HG02798 (cell line): ENCODE measurements around the gene PLPP4.

Experiments used
- ATAC-seq: cut with Tn5 transposase; IDR thresholded peaks from one replicate; pipeline ENCODE4 v1.9.1; 2021; ENCODE audit warnings: mild to moderate bottlenecking; ENCODE audit not compliant: unreplicated experiment, poor library complexity

The PLPP4 gene

GRCh38 chr10:120514035-120514620, 57.1 kb downstream of the PLPP4 start:
- ATAC-seq: no peak

GRCh38 chr10:120514959-120515358, 57.9 kb downstream of the PLPP4 start:
- no peak for ATAC-seq

GRCh38 chr10:120515741-120516140, 58.7 kb downstream of the PLPP4 start:
- no peak for ATAC-seq

- no peak for ATAC-seq
Measured at GRCh38 chr10:120516426-120516825, 59.4 kb downstream of the PLPP4 start.

- ATAC-seq: no peak
Measured at GRCh38 chr10:120517196-120517595, 60.2 kb downstream of the PLPP4 start.

- ATAC-seq: no peak
Measured at GRCh38 chr10:120517881-120518484, 61.0 kb downstream of the PLPP4 start.

GRCh38 chr10:120521880-120522279, 64.9 kb downstream of the PLPP4 start:
- ATAC-seq: no peak

GRCh38 chr10:120527691-120528090, 70.7 kb downstream of the PLPP4 start:
- ATAC-seq: no peak

GRCh38 chr10:120530699-120531098, 73.7 kb downstream of the PLPP4 start:
- ATAC-seq: no peak

- no peak for ATAC-seq
Measured at GRCh38 chr10:120538091-120538490, 81.1 kb downstream of the PLPP4 start.

- no peak for ATAC-seq
Measured at GRCh38 chr10:120539076-120539475, 82.0 kb downstream of the PLPP4 start.

- no peak for ATAC-seq
Measured at GRCh38 chr10:120540486-120540885, 83.5 kb downstream of the PLPP4 start.

GRCh38 chr10:120541984-120542383, 85.0 kb downstream of the PLPP4 start:
- no peak for ATAC-seq

- ATAC-seq: no peak
Measured at GRCh38 chr10:120542591-120542990, 85.6 kb downstream of the PLPP4 start.

GRCh38 chr10:120543291-120543690, 86.3 kb downstream of the PLPP4 start:
- ATAC-seq: no peak

GRCh38 chr10:120548210-120548609, 91.2 kb downstream of the PLPP4 start:
- ATAC-seq: no peak

GRCh38 chr10:120552262-120552661, 95.2 kb downstream of the PLPP4 start:
- ATAC-seq: no peak

- no peak for ATAC-seq
Measured at GRCh38 chr10:120553911-120554310, 96.9 kb downstream of the PLPP4 start.

GRCh38 chr10:120555436-120555835, 98.4 kb downstream of the PLPP4 start:
- no peak for ATAC-seq

GRCh38 chr10:120555842-120556532, 99.0 kb downstream of the PLPP4 start:
- ATAC-seq: no peak

GRCh38 chr10:120557311-120557710, 100.3 kb downstream of the PLPP4 start:
- ATAC-seq: no peak

GRCh38 chr10:120559800-120560199, 102.8 kb downstream of the PLPP4 start:
- no peak for ATAC-seq
